Measurements from ENCODE around the gene RASL11A. TPM values are rescaled to one million over a fixed set of nuclear protein-coding genes. Genes with fewer than 3 reads are reported as not detected.

The RASL11A gene
- total and polyA plus RNA-seq, 11 donors = 2.9 to 13.7 (median 5.4) TPM

DNA sequence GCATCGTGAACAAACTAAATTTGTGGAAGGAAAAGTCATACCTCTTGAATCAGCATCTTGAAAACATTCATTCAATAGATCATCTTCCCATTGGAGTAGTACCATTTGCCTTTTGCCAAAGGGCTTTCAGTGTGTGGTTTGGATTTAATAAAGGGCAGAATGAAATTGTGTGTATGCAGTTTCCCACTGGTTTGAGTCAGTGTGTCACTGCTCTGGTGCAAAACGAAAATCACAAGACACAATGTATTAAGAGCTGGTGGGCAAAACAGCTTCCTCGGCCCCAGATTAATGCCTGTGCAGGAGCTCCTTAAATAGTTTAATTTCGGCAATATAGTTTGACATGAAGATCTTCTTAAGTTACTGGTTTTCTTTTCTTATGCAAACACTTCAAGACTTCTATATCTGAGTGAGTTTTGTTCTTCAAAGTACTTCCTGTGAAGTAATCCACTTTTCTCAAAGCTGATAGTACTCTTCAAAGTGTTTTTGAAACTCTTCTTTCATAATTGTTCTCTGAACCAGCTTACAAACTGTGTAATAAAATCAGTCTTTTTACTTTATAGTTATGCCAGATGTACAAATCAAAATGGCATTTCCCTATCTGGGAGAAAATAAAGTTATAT is 32.1 kb downstream of the RASL11A start:
- no peaks in the 10 kb centered on the region for H3K36me3 ChIP-seq
- no peak for ATAC-seq
- intact Hi-C loops (cut with DNase I) = no loop called here

DNA sequence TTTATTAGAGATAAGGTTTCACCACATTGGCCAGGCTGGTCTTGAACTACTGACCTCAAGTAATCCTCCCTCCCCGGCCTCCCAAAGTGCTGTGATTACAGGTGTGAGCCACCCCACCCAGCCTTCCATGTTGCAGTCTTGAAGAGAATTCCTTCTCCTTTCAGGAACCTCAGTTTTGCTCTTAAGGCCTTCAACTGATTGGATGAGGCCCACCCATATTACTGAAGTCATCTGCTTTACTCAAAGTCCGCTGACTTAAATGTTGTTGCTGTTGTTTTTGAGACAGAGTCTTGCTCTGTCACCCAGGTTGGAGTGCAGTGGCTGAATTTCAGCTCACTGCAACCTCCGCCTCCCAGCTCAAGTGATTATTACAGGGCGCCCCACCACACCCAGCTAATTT is 33.5 kb downstream of the RASL11A start:
- WGBS, 4 donors = 91 to 95% (median 93%) methylated on average over 4 of the region's 4 CpGs
- Histone ChIP-seq H3K27ac (no peak overlapping the region), H3K4me3 (no peak overlapping the region), H3K4me1 (no peaks in the 10 kb centered on the region), H3K9me3 (peaks cover 0 to 3% (median 0%) of the 10 kb centered on the region in 12 donors), H3K36me3 (no peaks in the 10 kb centered on the region), H3K27me3 (peaks cover 0 to 4% (median 0%) of the 10 kb centered on the region in 9 donors)
- TF ChIP-seq POLR2A (IDR thresholded peaks at IDR 0.05) = no peak
- TF ChIP-seq, protein P1, sequence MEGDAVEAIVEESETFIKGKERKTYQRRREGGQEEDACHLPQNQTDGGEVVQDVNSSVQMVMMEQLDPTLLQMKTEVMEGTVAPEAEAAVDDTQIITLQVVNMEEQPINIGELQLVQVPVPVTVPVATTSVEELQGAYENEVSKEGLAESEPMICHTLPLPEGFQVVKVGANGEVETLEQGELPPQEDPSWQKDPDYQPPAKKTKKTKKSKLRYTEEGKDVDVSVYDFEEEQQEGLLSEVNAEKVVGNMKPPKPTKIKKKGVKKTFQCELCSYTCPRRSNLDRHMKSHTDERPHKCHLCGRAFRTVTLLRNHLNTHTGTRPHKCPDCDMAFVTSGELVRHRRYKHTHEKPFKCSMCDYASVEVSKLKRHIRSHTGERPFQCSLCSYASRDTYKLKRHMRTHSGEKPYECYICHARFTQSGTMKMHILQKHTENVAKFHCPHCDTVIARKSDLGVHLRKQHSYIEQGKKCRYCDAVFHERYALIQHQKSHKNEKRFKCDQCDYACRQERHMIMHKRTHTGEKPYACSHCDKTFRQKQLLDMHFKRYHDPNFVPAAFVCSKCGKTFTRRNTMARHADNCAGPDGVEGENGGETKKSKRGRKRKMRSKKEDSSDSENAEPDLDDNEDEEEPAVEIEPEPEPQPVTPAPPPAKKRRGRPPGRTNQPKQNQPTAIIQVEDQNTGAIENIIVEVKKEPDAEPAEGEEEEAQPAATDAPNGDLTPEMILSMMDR (IDR thresholded peaks at IDR 0.05) = no peak
- no peak for DNase-seq
- intact Hi-C loops (cut with DNase I) = no loop called here
- ATAC-seq = no peak

More for the DNA sequence above, 32.1 kb downstream of the RASL11A start:
- WGBS, 4 donors = 62 to 80% (median 72%) methylated on average over 4 of the region's 4 CpGs
- no peak for DNase-seq
- Histone ChIP-seq H3K4me3 (no peak overlapping the region), H3K4me1 (no peaks in the 10 kb centered on the region), H3K27me3 (peaks cover 0 to 4% (median 0%) of the 10 kb centered on the region in 9 donors), H3K27ac (no peak overlapping the region), H3K9me3 (peaks cover 0 to 3% (median 0%) of the 10 kb centered on the region in 12 donors)
- no peak for TF ChIP-seq POLR2A (IDR thresholded peaks at IDR 0.05)
- TF ChIP-seq, protein P1 (IDR thresholded peaks at IDR 0.05) = no peak

- H3K4me1 ChIP-seq = no peaks in the 10 kb centered on the region
- DNase-seq (no peak), ATAC-seq (no peak)
- no peak overlapping the region for H3K27ac ChIP-seq
- H3K36me3 ChIP-seq = no peaks in the 10 kb centered on the region
- peaks cover 0 to 4% (median 0%) of the 10 kb centered on the region in 9 donors for H3K27me3 ChIP-seq
- H3K4me3 ChIP-seq = no peak overlapping the region
- intact Hi-C loops (cut with DNase I) = no loop called here
- no peak for TF ChIP-seq POLR2A (IDR thresholded peaks at IDR 0.05)
- TF ChIP-seq, protein P1 (IDR thresholded peaks at IDR 0.05) = no peak
- peaks cover 0 to 3% (median 0%) of the 10 kb centered on the region in 12 donors for H3K9me3 ChIP-seq
- 67 to 90% (median 75%) methylated on average over 2 of the region's 2 CpGs for WGBS, 4 donors
Measured at GRCh38 chr13:27304611-27305010, 34.0 kb downstream of the RASL11A start.

GRCh38 chr13:27306364-27306763 is 35.7 kb downstream of the RASL11A start:
- Histone ChIP-seq H3K9me3 (peaks cover 0 to 3% (median 0%) of the 10 kb centered on the region in 12 donors), H3K27me3 (no peaks in the 10 kb centered on the region), H3K36me3 (no peaks in the 10 kb centered on the region), H3K27ac (no peak overlapping the region), H3K4me3 (no peak overlapping the region), H3K4me1 (no peaks in the 10 kb centered on the region)
- 76 to 84% (median 80%) methylated on average over 5 of the region's 5 CpGs for WGBS, 4 donors
- DNase-seq = no peak
- intact Hi-C loops (cut with DNase I) = no loop called here
- TF ChIP-seq, protein P1 (IDR thresholded peaks at IDR 0.05) = no peak
- no peak for TF ChIP-seq POLR2A (IDR thresholded peaks at IDR 0.05)
- no peak for ATAC-seq

All from heart left ventricle (tissue), 16 donors.